Measurements from ENCODE around the gene CDC34. TPM values are rescaled to one million over a fixed set of nuclear protein-coding genes. Genes with fewer than 3 reads are reported as not detected.

The CDC34 gene
- total RNA-seq, 1 experiment from 2014 or later: 87.4 TPM

- peak within 1 kb of the TSS; percentile 22; the same call in 1 of the 2 replicates for H3K27ac ChIP-seq (ENCODE audit: low read depth, low read length)
- no peak within 1 kb of the TSS for H3K9ac ChIP-seq (ENCODE audit: low read length)
- POLR2A ChIA-PET: interaction anchor here (1.1 kb wide), 1 partner anchor 10 kb away, joined by 3 read pairs; no protein-coding TSS in a partner anchor
- no TSS peak for BruUV-seq (replicated peaks)
- ATAC-seq (no peak), DNase-seq (ENCODE audit: low read depth, low spot score) (no peak)
- no peaks in the 10 kb centered on the region for H4K20me1 ChIP-seq (ENCODE audit: insufficient read depth)
- no peaks in the 10 kb centered on the region for H3K27me3 ChIP-seq (ENCODE audit: insufficient read depth, low read length)
- no peak within 1 kb of the TSS for H3K4me3 ChIP-seq (replicated peaks in 1 of 2; ENCODE audit: low read depth in 1 of 2, low read length in 2 of 2)
- no peaks in the 10 kb centered on the region for H3K79me2 ChIP-seq (ENCODE audit: insufficient read depth, low read length)
- no peaks in the 10 kb centered on the region for H3K9me2 ChIP-seq (ENCODE audit: insufficient read depth)
- H3K4me2 ChIP-seq (ENCODE audit: low read length): peak within 1 kb of the TSS; percentile 43
- peaks cover 2 to 10% of the 10 kb centered on the region in 2 experiments; a peak in 3 of 4 replicates for H3K4me1 ChIP-seq (ENCODE audit: control insufficient read depth in 1 of 2, insufficient read depth in 2 of 2, low read length in 2 of 2)
- CTCF ChIA-PET: interaction anchor here (2.2 to 2.6 kb wide), 2 partner anchors 11 to 14 kb away, joined by 11 to 29 read pairs; partner anchors contain the start of gene TPGS1
- TF ChIP-seq ZNF274 (IDR thresholded peaks at IDR 0.05; ENCODE audit: low read depth, low read length): no peak
- TF ChIP-seq POLR2AphosphoS5 (IDR thresholded peaks at IDR 0.05; ENCODE audit: low read depth, low read length): no peak
- no peak for TF ChIP-seq REST (IDR thresholded peaks at IDR 0.05; ENCODE audit: low read depth)
- no peak for TF ChIP-seq SP1 (IDR thresholded peaks at IDR 0.05; ENCODE audit: low read depth)
- no peak for TF ChIP-seq EZH2phosphoT487 (IDR thresholded peaks at IDR 0.05; ENCODE audit: borderline replicate concordance)
- intact Hi-C loops (cut with micrococcal nuclease): no loop called here
- H2AFZ ChIP-seq (ENCODE audit: low read depth, low read length, poor library complexity, severe bottlenecking): no peak within 1 kb of the TSS
- no peaks in the 10 kb centered on the region for H3K36me3 ChIP-seq (ENCODE audit: control insufficient read depth in 1 of 2, insufficient read depth in 2 of 2, low read length in 2 of 2)
- RAD21 ChIA-PET (ENCODE audit: low non-redundant PET in 1 of 2, low total read pairs in 2 of 2, uncharacterized antibody in 2 of 2, unreplicated experiment in 2 of 2): no interaction called here
- H3K9me3 ChIP-seq (ENCODE audit: control insufficient read depth in 1 of 2, insufficient read depth in 1 of 2, low read depth in 1 of 2, low read length in 2 of 2): no peaks in the 10 kb centered on the region; a peak in 1 of 4 replicates
Measured at GRCh38 chr19:496112-496665, 35.4 kb upstream of the CDC34 start, which contains the start of gene MADCAM1. TSS of gene MADCAM1 (plus strand) at chr19:496486. CDS start at chr19:496500, 14 bp downstream.
